Cardiac fibroblast (primary cell): ENCODE measurements around the gene GSE1.

ENCODE experiments used
- DNase-seq, 2 donors: peaks; one replicate each; pipeline versions ENCODE4 v3.0.0 to v3.0.0-alpha.2; 2010; ENCODE audit warnings: low read depth in 2 of 2
- H3K4me3 ChIP-seq, 2 donors: replicated peaks in 1 of 2; 1 replicate in 1 of 2; 2 replicates in 1 of 2; pipeline ENCODE4 v1.5.1; 2011; ENCODE audit warnings: low read depth in 2 of 2, low read length in 2 of 2, mild to moderate bottlenecking in 2 of 2, moderate library complexity in 1 of 2
- TF ChIP-seq, protein P1 (sequence below): IDR thresholded peaks from one replicate; pipeline ENCODE4 v1.5.1; 2011; ENCODE audit warnings: low read depth, mild to moderate bottlenecking, low read length, inconsistent platforms

Gene GSE1

DNA sequence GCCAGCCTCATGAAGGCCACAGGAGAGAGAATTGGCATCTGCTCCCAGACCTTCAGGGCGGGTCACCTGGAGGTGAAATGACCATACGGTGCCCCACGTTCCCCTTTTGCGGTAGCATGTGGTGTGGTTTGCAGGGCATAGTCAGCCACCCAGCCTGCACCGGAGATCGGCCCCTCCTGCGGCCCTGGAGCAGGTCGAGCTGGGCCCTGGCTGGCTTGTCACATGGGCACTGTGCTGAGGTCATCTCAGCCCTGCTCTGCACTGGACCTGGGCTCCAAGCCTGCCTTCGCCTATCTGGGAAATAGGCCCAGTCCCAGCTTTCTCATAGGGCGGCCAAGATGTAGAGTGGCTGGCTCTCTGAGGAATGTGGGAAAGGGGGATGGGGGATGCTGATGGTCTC, 16.2 kb downstream of the GSE1 start:
- no peak overlapping the region for H3K4me3 ChIP-seq
- DNase-seq: no peak

DNA sequence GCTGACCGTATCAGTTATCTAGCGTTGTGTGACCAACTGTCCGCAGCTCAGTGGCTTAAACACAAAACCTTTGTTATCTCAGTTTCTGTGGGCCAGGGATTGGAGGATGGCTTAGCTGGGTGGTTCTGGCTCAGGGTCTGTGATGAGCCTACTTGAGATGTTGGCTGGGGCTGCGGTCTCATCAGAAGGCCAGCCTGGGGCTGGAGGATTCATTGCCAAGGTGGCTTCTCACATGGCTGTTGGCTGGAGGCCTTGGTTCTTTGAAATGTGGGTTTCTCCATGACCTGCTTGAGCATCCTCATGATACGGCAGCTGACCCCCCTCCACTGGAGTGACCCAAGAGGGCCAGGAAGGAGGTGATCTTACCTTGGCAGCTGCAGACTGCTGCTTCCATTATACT, 16.7 kb downstream of the GSE1 start:
- no peak for DNase-seq
- TF ChIP-seq, protein P1, sequence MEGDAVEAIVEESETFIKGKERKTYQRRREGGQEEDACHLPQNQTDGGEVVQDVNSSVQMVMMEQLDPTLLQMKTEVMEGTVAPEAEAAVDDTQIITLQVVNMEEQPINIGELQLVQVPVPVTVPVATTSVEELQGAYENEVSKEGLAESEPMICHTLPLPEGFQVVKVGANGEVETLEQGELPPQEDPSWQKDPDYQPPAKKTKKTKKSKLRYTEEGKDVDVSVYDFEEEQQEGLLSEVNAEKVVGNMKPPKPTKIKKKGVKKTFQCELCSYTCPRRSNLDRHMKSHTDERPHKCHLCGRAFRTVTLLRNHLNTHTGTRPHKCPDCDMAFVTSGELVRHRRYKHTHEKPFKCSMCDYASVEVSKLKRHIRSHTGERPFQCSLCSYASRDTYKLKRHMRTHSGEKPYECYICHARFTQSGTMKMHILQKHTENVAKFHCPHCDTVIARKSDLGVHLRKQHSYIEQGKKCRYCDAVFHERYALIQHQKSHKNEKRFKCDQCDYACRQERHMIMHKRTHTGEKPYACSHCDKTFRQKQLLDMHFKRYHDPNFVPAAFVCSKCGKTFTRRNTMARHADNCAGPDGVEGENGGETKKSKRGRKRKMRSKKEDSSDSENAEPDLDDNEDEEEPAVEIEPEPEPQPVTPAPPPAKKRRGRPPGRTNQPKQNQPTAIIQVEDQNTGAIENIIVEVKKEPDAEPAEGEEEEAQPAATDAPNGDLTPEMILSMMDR: no peak

More for the DNA sequence above, 16.2 kb downstream of the GSE1 start:
- TF ChIP-seq, protein P1: no peak

DNA sequence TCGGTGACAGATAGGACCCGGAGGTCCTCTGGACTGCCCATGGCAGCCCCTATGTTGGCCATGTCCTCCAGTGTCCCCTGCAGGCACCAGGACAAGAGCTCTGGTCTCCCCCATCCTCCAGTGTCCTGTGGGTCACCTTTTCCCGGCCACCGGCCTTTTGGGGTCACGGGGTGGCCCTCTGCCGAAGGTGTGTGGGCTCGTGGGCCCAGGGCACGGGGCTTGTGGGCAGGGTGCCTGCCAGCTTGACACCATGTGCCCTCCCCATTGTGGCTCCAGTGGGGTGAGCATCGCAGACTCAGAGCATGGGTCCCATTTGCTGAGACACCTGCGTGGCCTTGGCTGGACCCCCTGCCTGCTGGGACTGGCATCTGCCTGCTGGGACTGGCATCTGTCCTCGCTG, 18.1 kb downstream of the GSE1 start:
- TF ChIP-seq, protein P1: no peak
- H3K4me3 ChIP-seq: no peak overlapping the region
- DNase-seq: no peak

More for the DNA sequence above, 16.7 kb downstream of the GSE1 start:
- no peak overlapping the region for H3K4me3 ChIP-seq

DNA sequence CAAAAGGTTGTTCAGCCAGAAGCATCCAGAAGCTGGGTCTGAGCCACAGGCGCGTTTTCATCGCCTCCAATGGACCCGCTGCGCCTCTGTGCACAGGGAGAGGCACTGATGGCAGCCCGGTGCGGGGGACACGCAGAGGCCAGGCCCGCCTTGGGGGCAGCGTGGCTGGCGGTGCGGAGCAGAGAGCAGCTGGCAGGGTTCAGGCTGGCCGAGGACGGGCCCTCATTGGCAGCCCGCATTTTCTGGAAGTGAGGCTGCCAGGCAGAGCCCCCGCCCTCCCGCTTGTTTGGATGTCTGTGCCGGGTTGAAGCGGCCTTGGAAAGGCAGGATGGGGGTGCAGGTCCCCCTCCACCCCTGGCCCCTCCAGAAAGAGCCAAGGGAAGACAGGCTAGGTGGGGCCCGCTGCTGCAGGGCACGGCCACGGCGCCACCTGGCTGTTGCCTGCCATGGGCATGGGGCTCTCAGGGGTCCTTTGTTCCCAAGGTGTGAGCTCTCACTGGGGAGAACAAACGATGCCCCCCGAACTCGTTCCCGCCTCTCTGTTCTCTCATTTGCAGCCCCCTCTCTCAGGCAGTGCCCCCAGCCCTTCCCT, 18.8 kb downstream of the GSE1 start:
- TF ChIP-seq, protein P1: no peak

DNA sequence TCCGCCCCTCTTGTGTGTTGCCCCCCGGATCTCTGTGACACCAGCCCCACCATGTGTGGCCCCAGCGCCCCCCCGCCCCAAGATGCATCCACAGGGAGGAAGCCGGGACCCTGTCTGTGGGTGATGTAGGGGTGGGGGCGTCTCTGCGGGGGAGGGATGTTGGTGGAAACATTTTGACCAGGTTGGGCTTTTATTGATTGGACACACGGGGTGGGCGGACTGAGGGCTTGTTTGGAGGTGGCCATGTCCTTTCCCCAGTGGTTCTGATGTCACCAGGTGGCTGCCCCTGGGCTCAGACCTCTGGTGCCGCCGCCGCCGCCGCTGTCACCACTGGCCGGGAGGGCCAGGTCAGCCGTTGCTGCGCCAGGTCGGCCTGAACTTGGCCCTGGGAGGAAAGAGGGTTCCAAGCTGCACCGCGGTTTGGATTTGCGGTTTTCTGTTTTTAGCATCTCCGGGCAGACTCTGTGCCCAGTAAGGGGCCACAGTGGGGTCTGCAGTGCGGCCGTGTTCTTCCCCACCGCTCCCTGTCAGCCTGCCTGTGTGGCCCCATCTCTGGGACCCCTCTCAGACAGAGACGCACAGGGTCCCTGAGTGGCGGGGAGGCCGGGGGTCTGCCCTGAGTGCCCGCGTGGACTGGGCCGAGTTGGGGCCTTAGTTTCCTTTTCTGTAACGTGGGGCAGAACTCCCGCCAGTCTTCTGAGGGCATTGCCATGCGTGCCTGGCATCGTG, 19.8 kb downstream of the GSE1 start:
- H3K4me3 ChIP-seq: no peak overlapping the region
- no peak for DNase-seq
- TF ChIP-seq, protein P1: no peak

More for the DNA sequence above, 18.8 kb downstream of the GSE1 start:
- H3K4me3 ChIP-seq: no peak overlapping the region
- no peak for DNase-seq

DNA sequence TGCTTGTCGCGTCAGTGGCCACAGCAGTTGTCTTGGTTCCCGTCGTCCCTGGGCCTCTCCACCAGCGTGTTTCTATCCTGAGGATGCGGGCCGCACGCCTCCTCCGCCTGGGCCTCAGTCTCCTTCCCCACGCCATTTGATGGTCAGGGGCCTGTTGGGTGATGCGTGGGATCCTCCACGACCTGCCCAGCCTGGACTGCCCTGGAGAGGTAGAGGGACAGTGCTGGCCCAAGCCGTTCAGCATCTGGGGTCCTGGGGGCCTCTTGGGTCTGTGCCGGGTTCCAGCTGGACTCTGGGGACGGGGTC, 20.3 kb downstream of the GSE1 start:
- DNase-seq: no peak
- no peak overlapping the region for H3K4me3 ChIP-seq
- TF ChIP-seq, protein P1: no peak
